Activated T-helper 2 cell treated with anti-CD3 and anti-CD28 coated beads, Interferon-gamma antibody, Interleukin-2, Interleukin-4, amounts not matched to agents 10 μg/mL and 5 μg/mL and 100 μg/mL, durations not matched to agents 14 hours and 24 hours and 36 hours (primary cell): ENCODE results near the gene PRM2. TPM values are rescaled to one million over a fixed set of nuclear protein-coding genes. Genes with fewer than 3 reads are reported as not detected.
"Not testable (repeated sequence)": the region's sequence is repeated elsewhere in the genome, so short reads cannot be mapped to it uniquely, and the experiment has no call there.

Experiments
- DNase-seq: peaks from one replicate; pipeline ENCODE4 v3.0.0; 2021; ENCODE audit warnings: low spot score
- H3K27ac Mint-ChIP-seq: one replicate; pipeline ENCODE4 v1.8.0; 2021; ENCODE audit warnings: mixed read lengths
- H3K27me3 Mint-ChIP-seq: one replicate; pipeline ENCODE4 v1.8.0; 2021; ENCODE audit warnings: low read depth, mixed read lengths
- H3K36me3 Mint-ChIP-seq: one replicate; pipeline ENCODE4 v1.8.0; 2021; ENCODE audit warnings: low read depth, mixed read lengths
- H3K4me1 Mint-ChIP-seq: one replicate; pipeline ENCODE4 v1.8.0; 2021; ENCODE audit warnings: low read depth, mixed read lengths
- H3K4me3 Mint-ChIP-seq: one replicate; pipeline ENCODE4 v1.8.0; 2021; ENCODE audit warnings: low read depth, mild to moderate bottlenecking, moderate library complexity, mixed read lengths
- H3K9me3 Mint-ChIP-seq: one replicate; pipeline ENCODE4 v1.8.0; 2021; ENCODE audit warnings: mixed read lengths
- intact Hi-C: fragments of 100-400 bp; cut with micrococcal nuclease; formaldehyde crosslinking; loops from one replicate; pipeline ENCODE4 v1.15.1; 2023
- total RNA-seq: library from RNA; stranded (reverse); gene quantifications from 2 replicates; pipeline ENCODE4 v1.2.3, GENCODE V29; 2022

The PRM2 gene
- total RNA-seq, 1 donor from 2014 or later: not detected

DNA sequence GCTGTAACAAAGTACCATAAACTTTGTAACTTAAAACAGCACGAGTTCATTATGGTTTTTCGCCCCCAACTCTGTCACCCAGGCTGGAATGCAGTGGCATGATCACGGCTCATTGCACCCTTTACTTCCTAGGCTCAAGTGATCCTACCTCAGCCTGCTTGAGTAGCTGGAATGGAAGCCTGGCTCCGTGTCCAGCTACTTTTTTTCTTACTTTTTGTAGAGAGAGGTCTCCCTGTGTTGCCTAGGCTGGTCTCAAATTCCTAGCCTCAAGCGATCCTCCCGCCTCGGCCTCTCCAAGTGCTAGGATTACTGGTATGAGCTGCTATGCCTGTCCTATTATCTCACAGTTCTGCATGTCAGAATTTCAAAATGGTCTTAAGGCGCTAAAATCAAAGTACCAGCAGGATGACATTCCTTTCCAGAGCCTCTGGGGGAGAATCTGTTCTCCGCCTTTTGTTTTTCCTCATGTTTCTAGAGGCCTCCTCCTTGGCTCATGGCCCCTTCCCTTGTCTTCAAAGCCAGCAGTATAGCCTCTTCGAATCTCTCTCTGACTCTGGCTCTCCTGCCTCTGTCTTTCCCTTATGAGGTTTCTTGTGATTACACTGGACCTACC, 14.9 kb upstream of the PRM2 start:
- no peak overlapping the region for H3K27ac Mint-ChIP-seq
- DNase-seq: no peak
- H3K4me3 Mint-ChIP-seq: no peak overlapping the region
- H3K4me1 Mint-ChIP-seq: peaks cover 7% of the 10 kb centered on the region
- intact Hi-C loops: no loop called here
- H3K36me3 Mint-ChIP-seq: no peaks in the 10 kb centered on the region
- H3K27me3 Mint-ChIP-seq: peaks cover 7% of the 10 kb centered on the region
- H3K9me3 Mint-ChIP-seq: no peaks in the 10 kb centered on the region

DNA sequence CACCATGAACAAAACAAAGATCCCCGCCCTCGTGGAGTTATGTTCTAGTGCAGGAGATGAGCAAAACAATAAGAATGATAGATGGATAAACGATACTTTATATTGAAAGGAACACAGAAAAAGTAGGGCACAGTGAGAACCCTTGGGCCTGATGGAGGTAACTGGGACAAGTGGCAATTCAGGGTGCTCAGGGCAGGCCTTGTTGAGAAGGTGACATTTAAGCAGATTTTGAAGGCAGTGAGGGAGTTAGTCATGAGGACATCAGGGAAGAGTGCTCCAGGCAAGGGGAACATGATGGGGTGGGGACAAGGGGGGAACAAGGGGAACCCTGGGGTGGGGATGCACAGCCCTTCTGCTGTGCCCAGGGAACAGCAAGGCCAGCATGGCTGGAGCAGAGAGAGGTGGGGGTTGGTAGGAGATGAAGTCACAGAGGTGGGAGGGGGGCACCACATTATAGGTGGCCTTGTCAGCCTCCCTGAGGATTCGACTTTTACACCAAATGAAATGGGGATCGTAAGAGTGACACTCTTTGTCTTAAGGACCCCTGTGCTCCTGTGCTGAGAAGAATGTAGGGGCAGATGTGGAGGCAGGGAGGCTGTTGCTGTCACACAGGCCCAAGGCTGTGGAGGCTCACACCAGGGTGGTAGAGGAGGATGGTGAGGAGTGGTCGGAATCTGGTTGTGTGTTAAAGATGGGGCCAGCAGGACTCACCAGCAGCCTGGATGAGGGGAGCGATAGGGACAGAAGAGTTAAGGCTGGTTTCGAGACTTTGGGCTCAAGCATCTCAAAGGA, 14.0 kb upstream of the PRM2 start:
- intact Hi-C loops: no loop called here
- no peak for DNase-seq

DNA sequence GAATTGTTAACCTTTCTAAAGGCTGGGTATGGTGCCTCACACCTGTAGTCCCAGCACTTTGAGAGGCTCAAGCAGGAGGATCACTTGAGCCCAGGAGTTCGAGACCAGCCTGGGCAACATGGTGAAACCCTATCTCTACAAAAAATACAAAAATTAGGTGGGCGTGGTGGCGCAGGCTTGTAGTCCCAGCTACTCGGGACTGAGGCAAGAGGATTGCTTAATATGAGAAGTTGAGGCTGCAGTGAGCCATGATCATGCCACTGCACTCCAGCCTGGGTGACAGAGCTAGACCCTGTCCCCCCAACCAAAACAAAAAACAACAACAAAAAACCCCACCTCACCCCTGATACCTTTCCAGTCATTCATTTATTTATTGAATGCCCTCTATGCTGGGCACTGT, 13.4 kb upstream of the PRM2 start:
- H3K4me3 Mint-ChIP-seq, H3K27me3 Mint-ChIP-seq, H3K36me3 Mint-ChIP-seq, H3K9me3 Mint-ChIP-seq, intact Hi-C loops, H3K27ac Mint-ChIP-seq, DNase-seq: not testable (repeated sequence)
- peaks cover 11% of the 10 kb centered on the region for H3K4me1 Mint-ChIP-seq

More for the DNA sequence above, 14.0 kb upstream of the PRM2 start:
- Mint-ChIP-seq H3K36me3 (no peaks in the 10 kb centered on the region), H3K4me3 (no peak overlapping the region), H3K27ac (no peak overlapping the region), H3K4me1 (peaks cover 11% of the 10 kb centered on the region), H3K27me3 (peaks cover 7% of the 10 kb centered on the region), H3K9me3 (no peaks in the 10 kb centered on the region)

DNA sequence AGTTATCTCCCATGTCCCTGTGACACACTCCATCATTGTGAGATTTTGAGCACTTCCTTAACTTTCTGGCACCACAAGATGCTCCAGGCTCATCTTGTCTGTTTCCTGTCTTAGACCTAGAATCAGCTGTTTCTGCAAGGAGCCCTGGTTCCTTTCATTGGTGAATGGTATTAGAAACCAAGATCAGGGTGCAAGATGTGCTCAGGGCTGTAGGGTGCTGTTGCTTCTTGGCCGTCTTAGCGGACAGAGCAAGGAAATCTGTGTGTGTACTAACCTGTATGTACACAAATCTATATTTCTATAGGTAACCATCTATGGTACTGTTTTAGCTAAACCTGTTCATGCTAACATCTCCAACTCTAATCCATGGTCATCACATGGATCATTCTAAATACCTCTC, 12.9 kb upstream of the PRM2 start:
- peaks cover 7% of the 10 kb centered on the region for H3K27me3 Mint-ChIP-seq
- H3K36me3 Mint-ChIP-seq: no peaks in the 10 kb centered on the region

DNA sequence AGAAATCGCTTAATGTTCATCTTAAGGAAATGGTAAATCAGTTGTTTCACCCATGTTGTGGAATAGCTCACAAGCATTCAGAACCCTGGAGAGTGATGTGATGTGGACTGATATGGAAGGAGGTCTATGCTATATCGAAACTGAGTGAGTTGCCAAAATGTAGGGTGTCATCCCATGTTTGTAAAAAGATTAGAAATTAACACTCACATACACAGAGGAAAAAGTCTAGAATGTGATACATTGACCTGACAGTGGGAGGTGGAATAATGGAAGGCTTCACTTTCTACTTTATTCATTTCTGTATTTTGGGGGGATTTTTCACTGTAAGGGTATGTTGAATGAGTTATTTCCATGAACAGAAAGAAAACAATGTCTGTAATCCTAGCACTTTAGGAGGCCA, 9.6 kb upstream of the PRM2 start:
- Mint-ChIP-seq H3K4me1 (peaks cover 7% of the 10 kb centered on the region), H3K9me3 (no peaks in the 10 kb centered on the region), H3K4me3 (no peak overlapping the region), H3K36me3 (no peaks in the 10 kb centered on the region), H3K27me3 (peaks cover 13% of the 10 kb centered on the region), H3K27ac (no peak overlapping the region)
- DNase-seq: no peak
- intact Hi-C loops: no loop called here

More for the DNA sequence above, 12.9 kb upstream of the PRM2 start:
- Mint-ChIP-seq H3K27ac (no peak overlapping the region), H3K4me1 (peaks cover 11% of the 10 kb centered on the region), H3K9me3 (no peaks in the 10 kb centered on the region), H3K4me3 (no peak overlapping the region)
- DNase-seq: no peak
- intact Hi-C loops: no loop called here

DNA sequence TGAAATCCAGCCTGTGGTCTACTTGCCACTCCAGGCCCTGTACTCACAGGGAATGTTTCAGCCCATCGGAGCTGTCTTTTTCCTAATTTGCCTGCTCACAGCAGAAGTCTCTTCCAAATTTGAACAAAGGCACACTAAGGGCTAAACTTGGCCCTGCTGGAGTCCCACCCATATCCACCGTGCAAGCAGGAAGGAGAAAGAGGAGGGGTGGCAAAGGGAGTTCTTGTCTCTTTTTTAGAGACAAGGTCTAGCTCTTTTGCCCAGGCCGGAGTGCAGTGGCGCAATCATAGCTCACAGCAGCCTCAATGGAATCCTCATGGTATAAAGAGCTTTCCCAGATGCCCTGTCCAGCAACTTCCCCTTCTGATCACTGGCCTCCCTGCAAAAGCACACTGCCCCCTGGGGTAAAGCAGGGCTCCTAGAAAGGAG, 7.6 kb upstream of the PRM2 start:
- H3K27ac Mint-ChIP-seq: no peak overlapping the region
- no peaks in the 10 kb centered on the region for H3K36me3 Mint-ChIP-seq
- DNase-seq: no peak
- intact Hi-C loops: no loop called here
- H3K9me3 Mint-ChIP-seq: no peaks in the 10 kb centered on the region
- H3K27me3 Mint-ChIP-seq: peaks cover 10% of the 10 kb centered on the region
- H3K4me3 Mint-ChIP-seq: no peak overlapping the region
- H3K4me1 Mint-ChIP-seq: peaks cover 7% of the 10 kb centered on the region

DNA sequence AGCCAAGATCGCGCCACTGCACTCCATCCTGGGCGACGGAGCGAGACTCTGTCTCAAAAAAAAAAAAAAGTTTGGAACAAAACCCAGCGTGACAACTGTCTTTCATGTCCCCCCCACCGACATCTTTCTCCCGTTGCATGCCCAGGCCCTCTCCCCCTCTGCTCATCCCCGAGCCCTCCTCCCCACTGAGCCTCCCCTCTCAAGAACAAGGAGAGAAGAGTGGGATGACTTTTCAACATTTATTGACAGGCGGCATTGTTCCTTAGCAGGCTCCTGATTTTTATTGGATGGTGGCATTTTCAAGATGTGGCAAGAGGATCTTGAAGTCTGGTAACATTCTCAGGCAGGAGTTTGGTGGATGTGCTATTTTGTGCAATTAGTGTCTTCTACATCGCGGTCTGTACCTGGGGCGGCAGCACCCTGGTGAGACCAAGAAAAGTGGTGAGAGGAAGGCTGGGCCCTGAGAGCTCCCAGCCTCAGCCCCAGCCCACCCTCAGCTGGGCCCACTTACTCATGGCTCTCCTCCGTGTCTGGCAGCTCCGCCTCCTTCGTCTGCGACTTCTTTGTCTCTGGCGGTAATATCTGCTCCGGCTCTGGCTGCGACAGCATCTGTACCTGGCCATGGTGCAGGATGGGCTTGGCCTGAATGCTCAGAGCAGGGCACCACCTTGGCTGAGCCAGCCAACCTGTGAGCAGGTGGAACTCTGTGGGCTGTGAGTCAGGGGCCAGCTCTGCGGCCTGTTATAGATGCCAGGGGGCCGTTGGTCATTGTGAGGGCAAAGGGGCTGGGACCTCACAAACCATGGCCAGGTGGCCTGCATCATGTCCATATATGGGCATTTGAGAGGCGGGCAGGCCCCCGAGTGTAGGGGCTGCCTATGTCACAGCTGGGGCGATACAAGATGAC, 4.6 kb upstream of the PRM2 start, which contains the start of gene PRM1:
Gene PRM1 (minus strand): TSS at position 715 of the 907 bp plus-strand sequence. CDS start 92 bp downstream, at position 623.
- no peak within 1 kb of the TSS for H3K27ac Mint-ChIP-seq
- peaks cover 6% of the 10 kb centered on the region for H3K4me1 Mint-ChIP-seq
- peaks cover 8% of the 10 kb centered on the region for H3K27me3 Mint-ChIP-seq
- no peaks in the 10 kb centered on the region for H3K9me3 Mint-ChIP-seq
- no peak within 1 kb of the TSS for H3K4me3 Mint-ChIP-seq
- H3K36me3 Mint-ChIP-seq: no peaks in the 10 kb centered on the region
- intact Hi-C loops: no loop called here
- no peak for DNase-seq

DNA sequence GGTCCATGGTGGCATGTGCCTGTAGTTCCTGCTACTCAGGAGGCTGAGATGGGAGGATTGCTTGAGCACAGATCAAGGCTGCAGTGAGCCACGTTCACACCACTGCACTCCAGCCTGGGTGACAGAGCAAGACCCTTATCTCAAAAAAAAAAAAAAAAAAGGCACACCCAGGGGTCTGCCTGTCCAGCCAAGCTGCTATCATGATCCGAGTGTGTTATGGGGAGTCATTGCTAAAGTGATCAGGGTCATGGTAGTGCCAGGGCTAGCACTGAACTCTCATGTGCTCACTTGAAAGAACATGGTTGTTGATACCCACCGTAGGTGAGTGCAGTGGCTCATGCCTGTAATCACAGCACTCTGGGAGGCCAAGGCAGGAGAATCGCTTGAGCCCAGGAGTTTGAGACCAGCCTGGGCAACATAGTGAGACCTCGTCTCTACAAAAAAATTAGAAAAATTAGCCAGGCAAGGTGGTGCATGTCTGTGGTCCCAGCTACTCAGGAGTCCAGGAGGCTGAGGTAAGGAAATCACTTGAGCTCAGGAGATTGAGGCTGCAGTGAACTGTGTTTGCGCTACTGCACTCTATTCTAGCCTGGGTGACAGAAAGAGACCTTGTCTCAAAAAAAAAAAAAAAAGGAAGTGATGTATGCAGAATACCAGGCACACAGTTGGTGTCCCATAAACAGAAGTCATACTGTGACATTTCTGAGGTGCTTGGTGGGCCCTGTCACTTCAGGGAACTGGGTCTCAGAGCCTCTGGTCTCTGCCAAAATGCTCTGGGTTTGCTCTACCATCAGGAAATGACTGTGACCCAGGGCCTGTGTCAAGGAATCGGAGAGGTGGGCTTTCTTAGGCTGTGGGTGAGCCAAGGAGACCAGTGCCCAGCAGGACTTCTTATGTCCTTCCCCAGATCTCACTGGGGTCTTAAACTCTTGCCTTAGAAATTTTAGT, 2.7 kb upstream of the PRM2 start:
- peaks cover 10% of the 10 kb centered on the region for H3K27me3 Mint-ChIP-seq
- no peak overlapping the region for H3K27ac Mint-ChIP-seq
- peaks cover 3% of the 10 kb centered on the region for H3K4me1 Mint-ChIP-seq
- no peaks in the 10 kb centered on the region for H3K9me3 Mint-ChIP-seq
- H3K4me3 Mint-ChIP-seq: no peak overlapping the region
- DNase-seq: no peak
- intact Hi-C loops: no loop called here
- no peaks in the 10 kb centered on the region for H3K36me3 Mint-ChIP-seq

DNA sequence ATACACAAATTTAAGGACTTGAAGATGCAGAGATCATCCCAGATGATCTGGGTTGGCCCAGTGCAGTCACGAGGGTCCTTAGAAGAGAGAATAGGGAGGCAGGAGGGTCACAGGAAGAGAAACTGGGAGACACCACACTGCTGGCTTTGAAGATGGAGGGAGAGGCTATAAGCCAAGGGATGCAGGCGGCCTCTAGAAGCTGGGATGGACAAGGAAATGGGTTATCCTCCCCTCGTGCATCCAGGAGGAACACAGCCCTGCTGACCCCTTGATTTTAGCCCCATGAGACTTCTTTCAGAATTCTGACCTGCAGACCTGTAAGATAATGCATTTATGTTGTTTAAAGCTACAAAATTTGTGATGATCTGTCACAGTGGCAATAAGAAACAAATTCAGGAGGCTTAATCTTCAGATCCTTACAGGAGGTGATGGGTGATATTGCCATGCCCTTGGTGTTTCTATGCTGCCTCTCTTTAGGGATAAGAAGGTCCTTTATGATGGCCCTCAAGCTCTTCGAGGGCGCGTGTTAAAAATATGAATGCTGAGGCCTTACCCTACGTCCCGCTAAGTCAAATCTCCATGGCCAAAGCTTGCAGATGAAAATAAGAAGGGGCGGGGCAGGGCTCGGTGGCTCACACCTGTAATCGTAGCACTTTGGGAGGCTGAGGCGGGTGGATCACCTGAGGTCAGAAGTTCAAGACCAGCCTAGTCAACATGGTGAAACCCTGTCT, 1.5 kb upstream of the PRM2 start:
- Mint-ChIP-seq H3K4me1 (peaks cover 3% of the 10 kb centered on the region), H3K9me3 (no peaks in the 10 kb centered on the region), H3K27me3 (peaks cover 7% of the 10 kb centered on the region), H3K36me3 (no peaks in the 10 kb centered on the region), H3K27ac (no peak overlapping the region), H3K4me3 (no peak overlapping the region)
- no peak for DNase-seq
- intact Hi-C loops: no loop called here

DNA sequence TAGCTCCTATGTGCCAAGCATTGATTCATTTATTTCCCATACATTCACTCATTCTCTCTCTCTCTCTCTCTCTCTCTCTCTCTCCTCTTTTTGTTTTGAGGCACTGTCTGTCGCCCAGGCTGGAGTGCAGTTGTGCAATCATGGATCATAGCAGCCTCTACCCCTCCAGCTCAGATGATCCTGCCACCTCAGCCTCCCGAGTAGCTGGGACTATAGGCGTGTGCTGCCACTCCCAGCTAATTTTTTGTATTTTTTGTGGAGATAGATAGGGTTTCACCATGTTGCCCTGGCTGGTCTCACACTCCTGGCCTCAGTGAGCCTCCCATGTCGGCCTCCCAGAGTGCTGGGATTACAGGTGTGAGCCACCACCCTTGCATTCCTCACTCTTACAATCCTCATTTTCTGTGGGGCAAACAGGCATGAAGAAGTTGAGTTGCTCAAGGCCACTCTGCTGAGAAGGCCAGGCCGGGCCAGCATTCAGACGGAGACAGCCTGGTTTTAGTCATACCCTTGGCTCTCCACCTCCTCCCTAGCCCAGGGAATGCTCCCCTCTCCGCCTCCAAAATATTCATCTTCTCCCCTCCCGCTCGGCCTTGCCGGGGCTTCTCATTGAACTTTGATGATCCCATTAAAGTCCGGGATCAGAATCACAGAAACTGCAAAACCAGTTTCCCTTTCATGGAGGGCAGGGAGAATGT, 765 bp upstream of the PRM2 start:
- no peak overlapping the region for H3K27ac Mint-ChIP-seq
- DNase-seq: no peak
- H3K9me3 Mint-ChIP-seq: no peaks in the 10 kb centered on the region
- H3K27me3 Mint-ChIP-seq: peaks cover 4% of the 10 kb centered on the region
- no peaks in the 10 kb centered on the region for H3K36me3 Mint-ChIP-seq
- no peak overlapping the region for H3K4me3 Mint-ChIP-seq
- H3K4me1 Mint-ChIP-seq: peaks cover under 1% of the 10 kb centered on the region
- intact Hi-C loops: no loop called here

DNA sequence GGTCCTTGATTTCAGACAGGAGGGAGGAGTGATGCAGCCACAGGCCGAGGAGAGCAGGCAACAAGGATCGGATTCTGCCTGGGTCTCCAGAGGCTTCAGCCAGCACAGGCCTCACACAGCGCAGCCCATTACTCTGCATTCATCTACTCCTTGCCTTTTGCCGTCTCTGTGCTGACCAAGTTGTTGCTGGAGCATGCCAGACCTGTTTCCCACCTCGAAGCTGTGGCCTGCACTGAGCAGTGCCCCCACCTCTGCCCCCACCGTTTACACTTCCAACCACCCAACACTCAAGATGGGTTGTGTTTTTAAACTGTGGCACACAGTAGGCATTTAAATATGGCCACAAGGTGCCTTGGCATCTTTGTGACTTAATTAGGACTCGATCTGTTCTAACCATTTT, 1.3 kb downstream of the PRM2 start:
- no peaks in the 10 kb centered on the region for H3K36me3 Mint-ChIP-seq
- H3K27ac Mint-ChIP-seq: no peak overlapping the region
- H3K4me1 Mint-ChIP-seq: no peaks in the 10 kb centered on the region
- intact Hi-C loops: no loop called here
- no peak overlapping the region for H3K4me3 Mint-ChIP-seq
- no peak for DNase-seq
- H3K9me3 Mint-ChIP-seq: no peaks in the 10 kb centered on the region
- H3K27me3 Mint-ChIP-seq: peaks cover 2% of the 10 kb centered on the region
